Lower lobe of right lung (tissue), 2 donors: ENCODE data around the gene SLC34A1. TPM values are rescaled to one million over a fixed set of nuclear protein-coding genes. Genes with fewer than 3 reads are reported as not detected.
A peak's percentile ranks its signal among the peaks of the same experiment; 100 is the strongest.

Experiments
- ATAC-seq, 2 donors: fragments of 200-7000 bp; cut with Tn5 transposase; one replicate each; pipeline ENCODE4 v1.9.1; 2020 to 2022; ENCODE audit warnings: mild to moderate bottlenecking in 2 of 2, moderate library complexity in 2 of 2
- DNase-seq: peaks from one replicate; pipeline ENCODE4 v3.0.0-alpha.2; 2020
- H3K27ac ChIP-seq: fragments of 200-600 bp; one replicate; pipeline ENCODE4 v1.8.0; 2022
- H3K27me3 ChIP-seq: fragments of 200-600 bp; one replicate; pipeline ENCODE4 v1.8.0; 2022; ENCODE audit warnings: low read depth
- H3K36me3 ChIP-seq: fragments of 200-600 bp; one replicate; pipeline ENCODE4 v1.8.0; 2022; ENCODE audit warnings: mild to moderate bottlenecking
- H3K4me1 ChIP-seq: fragments of 200-600 bp; one replicate; pipeline ENCODE4 v1.8.0; 2022
- H3K4me3 ChIP-seq: fragments of 200-600 bp; one replicate; pipeline ENCODE4 v1.8.0; 2022; ENCODE audit warnings: mild to moderate bottlenecking
- H3K9me3 ChIP-seq: fragments of 200-600 bp; one replicate; pipeline ENCODE4 v1.8.0; 2022
- CTCF ChIP-seq: fragments of 200-600 bp; IDR thresholded peaks from one replicate; pipeline ENCODE4 v1.8.0; 2022; ENCODE audit warnings: antibody characterized with exemption, mild to moderate bottlenecking
- intact Hi-C: fragments of 100-400 bp; cut with DNase I; formaldehyde crosslinking; loops from one replicate; pipeline ENCODE4 v1.11.0; 2022
- total RNA-seq: library from RNA; stranded (reverse); fragmentation: NEBNext Ultra II Directional; extraction: Animal tissue kit (Norgen Biotek cat#: 25700); gene quantifications from one replicate; pipeline ENCODE4 v1.2.1, GENCODE V29; 2021
- donor health status: DM: no; HTN: yes; CAD: no; lungs with severe emphysema.

Gene SLC34A1
- total RNA-seq, 1 donor from 2014 or later: not detected

- ATAC-seq (peak; percentile 44 to 47), DNase-seq (no peak)
- H3K9me3 ChIP-seq: no peaks in the 10 kb centered on the region
- TF ChIP-seq CTCF: no peak
- H3K4me1 ChIP-seq: peaks cover 18% of the 10 kb centered on the region
- H3K4me3 ChIP-seq: no peak overlapping the region
- intact Hi-C loops: no loop called here
- H3K27ac ChIP-seq: peak overlapping the region; percentile 1
- peaks cover 4% of the 10 kb centered on the region for H3K27me3 ChIP-seq
- H3K36me3 ChIP-seq: no peaks in the 10 kb centered on the region
Observed at GRCh38 chr5:177389241-177390169, 5.3 kb downstream of the SLC34A1 start.

- Histone ChIP-seq H3K9me3 (no peaks in the 10 kb centered on the region), H3K27me3 (peaks cover 4% of the 10 kb centered on the region), H3K4me1 (peaks cover 18% of the 10 kb centered on the region), H3K4me3 (no peak overlapping the region), H3K36me3 (no peaks in the 10 kb centered on the region), H3K27ac (no peak overlapping the region)
- ATAC-seq (peak; percentile 92), DNase-seq (peak; percentile 84)
- intact Hi-C loops: no loop called here
- TF ChIP-seq CTCF: peak; percentile 99
Observed at GRCh38 chr5:177390363-177391300, 6.4 kb downstream of the SLC34A1 start.

GRCh38 chr5:177392765-177393164, 8.5 kb downstream of the SLC34A1 start:
- no peak for DNase-seq
- no peaks in the 10 kb centered on the region for H3K9me3 ChIP-seq
- no peaks in the 10 kb centered on the region for H3K36me3 ChIP-seq
- no peak overlapping the region for H3K27ac ChIP-seq
- H3K27me3 ChIP-seq: peaks cover 12% of the 10 kb centered on the region
- TF ChIP-seq CTCF: no peak
- H3K4me3 ChIP-seq: no peak overlapping the region
- peaks cover 18% of the 10 kb centered on the region for H3K4me1 ChIP-seq
- intact Hi-C loops: no loop called here
- no peak for ATAC-seq

GRCh38 chr5:177393206-177393765, 9.1 kb downstream of the SLC34A1 start:
- peaks cover 17% of the 10 kb centered on the region for H3K27me3 ChIP-seq
- no peak for TF ChIP-seq CTCF
- no peak overlapping the region for H3K4me3 ChIP-seq
- H3K27ac ChIP-seq: no peak overlapping the region
- DNase-seq (no peak), ATAC-seq (no peak)
- H3K9me3 ChIP-seq: no peaks in the 10 kb centered on the region
- H3K36me3 ChIP-seq: no peaks in the 10 kb centered on the region
- peaks cover 18% of the 10 kb centered on the region for H3K4me1 ChIP-seq
- intact Hi-C loops: no loop called here

GRCh38 chr5:177393990-177394389, 9.8 kb downstream of the SLC34A1 start:
- ATAC-seq: no peak
- no peak for DNase-seq
- TF ChIP-seq CTCF: no peak
- intact Hi-C loops: no loop called here
- Histone ChIP-seq H3K36me3 (no peaks in the 10 kb centered on the region), H3K4me1 (peaks cover 11% of the 10 kb centered on the region), H3K27me3 (peaks cover 23% of the 10 kb centered on the region), H3K9me3 (no peaks in the 10 kb centered on the region), H3K4me3 (no peak overlapping the region), H3K27ac (no peak overlapping the region)
